Osteoblast (primary cell): Measurements from ENCODE around the gene MEGF10. TPM values are rescaled to one million over a fixed set of nuclear protein-coding genes. Genes with fewer than 3 reads are reported as not detected.

Experiments
- DNase-seq: peaks from one replicate; pipeline ENCODE4 v3.0.0; 2011; ENCODE audit warnings: low spot score, mixed read lengths; ENCODE audit not compliant: insufficient read length; ENCODE audit errors: missing footprints
- H2AFZ ChIP-seq: 2 replicates; pipeline ENCODE4 v1.6.0; 2011; ENCODE audit warnings: mild to moderate bottlenecking, low read length
- H3K27ac ChIP-seq: 2 replicates; pipeline ENCODE4 v1.5.1; 2011; ENCODE audit warnings: mild to moderate bottlenecking, low read depth, low read length, moderate library complexity
- H3K27me3 ChIP-seq: 2 replicates; pipeline ENCODE4 v1.6.0; 2012; ENCODE audit warnings: mild to moderate bottlenecking, control low read depth, inconsistent platforms, low read length, moderate library complexity; ENCODE audit not compliant: insufficient read depth
- H3K36me3 ChIP-seq: 2 replicates; pipeline ENCODE4 v1.5.1; 2011; ENCODE audit warnings: mild to moderate bottlenecking, low read length, control low read depth, moderate library complexity; ENCODE audit not compliant: insufficient read depth
- H3K4me1 ChIP-seq: 2 replicates; pipeline ENCODE4 v1.5.1; 2011; ENCODE audit warnings: mild to moderate bottlenecking, low read length, control low read depth, moderate library complexity; ENCODE audit not compliant: insufficient read depth
- H3K4me2 ChIP-seq: 2 replicates; pipeline ENCODE4 v1.6.0; 2011; ENCODE audit warnings: mild to moderate bottlenecking, low read length; ENCODE audit not compliant: insufficient read depth
- H3K4me3 ChIP-seq: fragments of 200-600 bp; sonication (generic); 3 replicates; pipeline ENCODE4 v1.5.1; 2012; ENCODE audit warnings: mild to moderate bottlenecking, low read length, inconsistent platforms; ENCODE audit not compliant: insufficient read depth
- H3K79me2 ChIP-seq: 2 replicates; pipeline ENCODE4 v1.6.0; 2012; ENCODE audit warnings: mild to moderate bottlenecking, low read length, control low read depth, inconsistent platforms; ENCODE audit not compliant: insufficient read depth
- H3K9me3 ChIP-seq: 2 replicates; pipeline ENCODE4 v1.5.1; 2011; ENCODE audit warnings: low read depth, low read length, control low read depth
- H4K20me1 ChIP-seq: 2 replicates; pipeline ENCODE4 v1.6.0; 2012; ENCODE audit warnings: mild to moderate bottlenecking, low read length, control low read depth; ENCODE audit not compliant: insufficient read depth
- CTCF ChIP-seq: IDR thresholded peaks from 2 replicates; pipeline ENCODE4 v1.5.1; 2011; ENCODE audit warnings: mild to moderate bottlenecking, low read depth, low read length, moderate library complexity; ENCODE audit errors: extremely low read depth
- total RNA-seq: library from RNA; depleted of rRNA; stranded (reverse); fragments of >200 nt; gene quantifications from 2 replicates; pipeline ENCODE4 v1.2.3, GENCODE V29; 2012

Gene MEGF10
- total RNA-seq, 1 donor, result 1.4 TPM

DNA sequence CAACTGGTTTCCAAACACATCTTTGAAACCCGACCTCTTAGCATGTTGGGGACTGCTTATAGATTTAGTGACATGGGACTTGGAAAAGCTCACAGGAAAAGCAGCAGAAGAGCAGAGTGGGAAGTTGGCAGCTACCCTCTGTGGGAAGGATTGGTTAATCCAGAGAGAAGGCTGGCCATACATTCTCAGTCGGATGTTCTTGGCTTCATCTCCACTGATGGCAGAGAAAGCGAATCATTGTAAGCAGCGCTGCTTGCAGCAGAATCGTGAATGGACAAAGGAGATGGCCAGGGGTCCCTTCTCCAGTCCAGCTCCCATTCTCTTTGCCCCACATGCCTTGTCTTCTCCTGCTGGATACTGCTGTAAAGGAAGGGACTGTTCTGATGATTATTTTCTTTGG is 62.7 kb downstream of the MEGF10 start:
- no peak for TF ChIP-seq CTCF
- H3K4me3 ChIP-seq, result no peak overlapping the region
- no peak overlapping the region for H2AFZ ChIP-seq
- no peaks in the 10 kb centered on the region for H3K79me2 ChIP-seq
- H3K4me2 ChIP-seq, result no peak overlapping the region
- H3K27me3 ChIP-seq, result no peaks in the 10 kb centered on the region
- no peak for DNase-seq
- H3K4me1 ChIP-seq, result peaks cover 13% of the 10 kb centered on the region
- no peaks in the 10 kb centered on the region for H3K36me3 ChIP-seq
- H3K9me3 ChIP-seq, result no peaks in the 10 kb centered on the region
- no peaks in the 10 kb centered on the region for H4K20me1 ChIP-seq
- H3K27ac ChIP-seq, result no peak overlapping the region

DNA sequence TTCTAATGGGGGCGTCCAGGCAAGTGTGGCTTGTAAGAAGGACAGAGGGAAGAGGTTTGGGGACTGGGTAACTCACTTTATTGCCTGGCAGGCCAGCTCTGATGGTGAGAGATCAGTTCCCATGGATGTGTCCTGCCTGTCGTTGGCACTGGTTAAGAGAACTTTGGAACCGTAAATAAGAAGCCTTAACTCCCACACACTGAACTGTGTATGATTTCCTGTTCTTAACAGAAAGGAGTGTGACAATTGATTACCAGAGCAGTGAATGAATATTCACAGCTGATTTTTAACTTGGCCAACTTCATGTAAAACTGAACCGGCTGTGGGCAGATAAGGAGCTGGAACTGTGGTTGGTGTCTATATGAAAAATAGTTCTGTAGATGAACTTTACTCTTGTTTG is 63.2 kb downstream of the MEGF10 start:
- H3K4me1 ChIP-seq, result peaks cover 18% of the 10 kb centered on the region
- no peaks in the 10 kb centered on the region for H4K20me1 ChIP-seq
- H3K4me2 ChIP-seq, result no peak overlapping the region
- DNase-seq, result no peak
- H3K27ac ChIP-seq, result no peak overlapping the region
- no peaks in the 10 kb centered on the region for H3K36me3 ChIP-seq
- H3K27me3 ChIP-seq, result no peaks in the 10 kb centered on the region
- no peaks in the 10 kb centered on the region for H3K79me2 ChIP-seq
- no peak overlapping the region for H3K4me3 ChIP-seq
- peak overlapping the region; percentile 21 for H2AFZ ChIP-seq
- no peaks in the 10 kb centered on the region for H3K9me3 ChIP-seq
- no peak for TF ChIP-seq CTCF

DNA sequence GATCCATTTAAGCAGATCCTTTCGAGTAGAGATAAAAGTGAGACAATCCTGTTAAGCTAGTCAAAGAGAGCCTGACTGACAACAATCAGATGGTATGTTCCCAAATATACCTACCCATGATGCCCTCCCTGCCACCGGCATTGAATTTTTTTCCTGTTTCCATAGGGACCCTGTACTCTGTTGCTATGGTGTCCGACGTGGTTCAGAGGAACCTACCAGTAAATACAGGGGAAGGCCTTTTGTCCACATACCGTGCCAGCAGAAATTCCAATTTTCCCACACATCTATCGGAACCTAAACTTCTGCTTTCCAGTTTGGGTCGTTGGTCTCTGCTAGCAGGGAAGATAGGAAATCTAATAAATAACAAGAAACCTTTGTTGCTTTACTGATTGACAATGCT is 64.7 kb downstream of the MEGF10 start:
- TF ChIP-seq CTCF, result no peak
- Histone ChIP-seq H3K9me3 (no peaks in the 10 kb centered on the region), H3K27me3 (no peaks in the 10 kb centered on the region), H3K36me3 (no peaks in the 10 kb centered on the region), H4K20me1 (no peaks in the 10 kb centered on the region), H3K4me3 (no peak overlapping the region), H3K79me2 (no peaks in the 10 kb centered on the region), H3K27ac (no peak overlapping the region), H2AFZ (no peak overlapping the region), H3K4me2 (no peak overlapping the region), H3K4me1 (peaks cover 18% of the 10 kb centered on the region)
- DNase-seq, result no peak

DNA sequence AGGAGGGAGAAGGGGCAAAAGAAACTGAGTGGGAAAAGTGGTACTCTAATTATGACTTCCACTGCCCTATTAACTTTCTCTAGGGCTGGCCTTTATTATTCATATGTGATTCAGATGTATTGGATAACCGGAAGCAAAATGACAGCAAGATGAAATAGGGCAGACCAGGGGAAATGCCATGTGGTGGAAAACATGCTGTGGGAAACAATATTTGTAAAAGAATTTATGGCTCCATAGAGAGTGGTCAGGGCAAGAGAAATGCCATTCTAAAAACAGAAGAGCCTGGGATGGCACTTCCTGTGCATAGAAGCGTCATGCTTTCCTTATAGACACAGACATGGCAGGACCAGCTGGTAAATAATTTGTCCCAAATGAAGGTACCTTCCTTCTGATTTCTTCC is 67.7 kb downstream of the MEGF10 start:
- peaks cover 2% of the 10 kb centered on the region for H3K27me3 ChIP-seq
- peak overlapping the region; percentile 10 for H2AFZ ChIP-seq
- H4K20me1 ChIP-seq, result no peaks in the 10 kb centered on the region
- no peaks in the 10 kb centered on the region for H3K79me2 ChIP-seq
- peak overlapping the region; percentile 63 for H3K4me2 ChIP-seq
- H3K36me3 ChIP-seq, result no peaks in the 10 kb centered on the region
- peak overlapping the region; percentile 45 for H3K4me3 ChIP-seq
- no peaks in the 10 kb centered on the region for H3K9me3 ChIP-seq
- peak overlapping the region; percentile 89 for H3K27ac ChIP-seq
- peaks cover 11% of the 10 kb centered on the region for H3K4me1 ChIP-seq
- DNase-seq, result peak; percentile 66
- TF ChIP-seq CTCF, result no peak
